Measurements from ENCODE around the gene NRXN2.

- no peak for TF ChIP-seq TAF1 (IDR thresholded peaks at IDR 0.05; ENCODE audit: borderline replicate concordance, insufficient read depth, low read length)
- TF ChIP-seq REST (IDR thresholded peaks at IDR 0.05; ENCODE audit: insufficient read depth in 1 of 2, low read depth in 2 of 2, low read length in 2 of 2): no peak
- TF ChIP-seq POLR2AphosphoS5 (IDR thresholded peaks at IDR 0.05; ENCODE audit: low read depth, low read length): no peak
Observed at GRCh38 chr11:64594159-64594939, 128.6 kb downstream of the NRXN2 start.
